Endothelial cell of hepatic sinusoid (primary cell): ENCODE measurements around the gene STRADA.
"Not testable (repeated sequence)": the region's sequence is repeated elsewhere in the genome, so short reads cannot be mapped to it uniquely, and the experiment has no call there.

ENCODE experiments used
- in situ Hi-C: cut with HindIII; loops from 2 replicates; pipeline ENCODE4 v1.10.0; 2017; ENCODE audit warnings: low sequenced_read_pairs

STRADA gene

DNA sequence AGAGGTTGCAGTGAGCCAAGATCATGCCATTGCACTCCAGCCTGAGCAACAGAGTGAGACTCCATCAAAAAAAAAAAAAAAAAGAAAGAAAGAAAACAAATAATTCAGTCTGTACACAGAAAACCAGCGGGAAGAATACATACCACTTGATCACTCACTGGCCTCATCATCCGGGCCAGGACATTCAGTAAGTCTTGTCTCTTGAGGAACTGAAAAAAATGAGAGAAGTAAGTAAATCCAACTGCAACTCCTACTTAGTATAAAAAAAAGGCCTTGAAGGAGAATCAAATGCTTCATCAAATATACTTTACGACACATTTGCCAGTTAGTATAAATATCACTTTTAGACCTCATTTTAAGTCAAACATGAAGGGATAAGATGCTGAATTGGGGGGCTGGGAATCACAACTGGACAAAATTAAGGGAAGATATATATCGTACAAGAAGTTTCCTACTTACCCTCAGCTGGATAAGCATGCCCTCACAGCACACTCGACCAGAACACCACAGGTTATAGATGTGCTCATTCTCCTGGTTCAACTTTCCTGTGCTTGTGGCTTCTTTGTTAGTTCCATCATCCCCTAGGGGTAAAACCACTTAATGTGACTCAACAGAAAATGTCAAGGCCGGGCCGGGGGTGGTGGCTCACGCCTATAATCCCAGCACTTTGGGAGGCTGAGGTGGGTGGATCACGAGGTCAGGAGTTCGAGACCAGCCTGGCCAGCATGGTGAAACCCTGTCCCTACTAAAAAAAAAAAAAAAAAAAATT, 19.4 kb upstream of the STRADA start:
- in situ Hi-C loops, result no loop called here

GRCh38 chr17:63758428-63758827, 16.8 kb upstream of the STRADA start:
- in situ Hi-C loops, result no loop called here

DNA sequence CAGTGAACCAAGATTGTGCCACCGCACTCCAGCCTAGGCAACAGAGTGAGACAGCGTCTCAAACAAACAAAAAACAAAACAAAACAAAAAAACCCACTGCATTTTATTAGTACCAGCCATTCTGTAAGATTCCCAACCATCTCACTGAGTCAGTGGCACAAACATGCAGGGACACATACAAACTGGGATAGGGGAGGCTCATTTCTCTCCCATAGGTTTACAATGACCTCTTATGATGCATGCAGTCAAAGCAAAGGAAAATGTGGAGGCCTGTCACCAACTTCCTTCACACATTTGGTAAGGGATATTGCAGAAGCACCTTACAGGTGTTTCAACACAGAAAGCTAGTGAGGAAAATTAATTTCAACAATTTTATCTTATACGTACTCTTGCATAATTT, 12.4 kb upstream of the STRADA start:
- in situ Hi-C loops, result no loop called here

- in situ Hi-C loops, result no loop called here
Measured at GRCh38 chr17:63753215-63753614, 11.6 kb upstream of the STRADA start.

- in situ Hi-C loops, result no loop called here
Measured at GRCh38 chr17:63752707-63753106, 11.1 kb upstream of the STRADA start.

- in situ Hi-C loops, result no loop called here
Measured at GRCh38 chr17:63751806-63752205, 10.2 kb upstream of the STRADA start.

DNA sequence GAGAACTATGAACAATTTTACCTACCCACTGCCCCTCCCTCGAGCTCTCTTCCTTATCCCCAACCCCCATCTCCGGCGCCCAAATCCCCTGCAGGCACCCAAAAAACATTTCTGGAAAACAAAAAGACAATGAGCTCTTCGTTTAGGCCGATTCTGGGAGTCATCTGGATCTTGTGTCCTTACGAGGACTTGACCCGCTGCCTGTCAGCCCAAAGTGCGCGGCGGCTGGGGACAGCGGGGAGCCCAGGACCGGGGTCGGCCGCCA, 524 bp downstream of the STRADA start:
- in situ Hi-C loops, result no loop called here

GRCh38 chr17:63740464-63741142, 996 bp downstream of the STRADA start:
- in situ Hi-C loops, result no loop called here

DNA sequence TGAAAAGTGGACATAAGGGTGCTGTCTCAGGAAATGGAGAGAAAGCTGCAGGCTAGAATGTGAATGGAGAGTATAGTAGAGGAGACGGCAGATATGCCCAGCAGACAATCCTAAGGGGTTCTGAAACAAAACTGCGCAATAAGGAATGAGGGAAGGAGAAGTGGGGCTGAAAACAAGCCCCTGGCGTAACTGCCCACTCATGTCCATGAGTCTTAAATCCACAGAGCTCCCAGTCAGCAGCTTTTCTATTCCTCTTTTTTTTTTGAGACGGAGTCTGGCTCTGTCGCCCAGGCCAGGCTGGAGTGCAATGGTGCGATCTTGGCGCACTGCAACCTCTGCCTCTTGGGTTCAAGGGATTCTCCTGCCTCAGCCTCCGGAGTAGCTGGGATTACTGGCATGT, 5.9 kb downstream of the STRADA start:
- in situ Hi-C loops, result no loop called here

GRCh38 chr17:63722403-63722802, 19.2 kb downstream of the STRADA start:
- in situ Hi-C loops, result no loop called here

DNA sequence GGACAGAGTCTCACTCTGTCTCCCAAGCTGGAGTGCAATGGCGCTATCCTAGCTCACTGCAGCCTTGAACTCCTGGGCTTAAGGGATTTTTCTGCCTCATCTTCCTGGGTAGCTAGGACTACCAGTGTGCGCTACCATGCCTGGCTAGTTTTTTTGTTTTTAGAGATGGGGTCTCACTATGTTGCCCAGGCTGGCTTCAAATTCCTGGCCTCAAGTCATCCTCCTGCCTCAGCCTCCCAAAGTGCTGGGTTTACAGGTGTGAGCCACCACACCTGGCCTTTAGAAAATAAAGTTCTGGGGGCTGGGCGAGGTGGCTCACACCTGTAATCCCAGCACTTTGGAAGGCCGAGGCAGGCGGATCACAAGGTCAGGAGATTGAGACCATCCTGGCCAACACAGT, 21.4 kb downstream of the STRADA start:
- in situ Hi-C loops, result not testable (repeated sequence)

DNA sequence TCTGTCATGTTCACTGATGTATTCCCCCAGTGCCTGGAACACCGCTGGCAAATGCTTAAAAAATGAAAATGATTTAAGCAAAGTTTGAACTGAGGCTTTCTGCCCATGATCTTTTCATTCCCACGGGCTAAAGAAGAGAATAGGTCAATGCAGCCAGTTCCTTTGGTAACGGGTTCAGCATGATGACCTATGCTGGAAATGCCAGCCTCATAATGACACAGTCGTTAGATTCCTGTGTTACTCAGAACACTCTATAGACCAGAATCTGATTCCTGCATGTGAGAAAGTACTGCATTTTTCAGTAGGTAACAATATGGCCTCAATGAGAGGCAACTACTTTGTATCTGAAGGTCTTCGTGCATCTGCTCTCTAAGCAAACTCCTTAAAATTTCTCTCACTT, 22.6 kb downstream of the STRADA start:
- in situ Hi-C loops, result no loop called here

- in situ Hi-C loops, result no loop called here
Measured at GRCh38 chr17:63716426-63716825, 25.2 kb downstream of the STRADA start.

DNA sequence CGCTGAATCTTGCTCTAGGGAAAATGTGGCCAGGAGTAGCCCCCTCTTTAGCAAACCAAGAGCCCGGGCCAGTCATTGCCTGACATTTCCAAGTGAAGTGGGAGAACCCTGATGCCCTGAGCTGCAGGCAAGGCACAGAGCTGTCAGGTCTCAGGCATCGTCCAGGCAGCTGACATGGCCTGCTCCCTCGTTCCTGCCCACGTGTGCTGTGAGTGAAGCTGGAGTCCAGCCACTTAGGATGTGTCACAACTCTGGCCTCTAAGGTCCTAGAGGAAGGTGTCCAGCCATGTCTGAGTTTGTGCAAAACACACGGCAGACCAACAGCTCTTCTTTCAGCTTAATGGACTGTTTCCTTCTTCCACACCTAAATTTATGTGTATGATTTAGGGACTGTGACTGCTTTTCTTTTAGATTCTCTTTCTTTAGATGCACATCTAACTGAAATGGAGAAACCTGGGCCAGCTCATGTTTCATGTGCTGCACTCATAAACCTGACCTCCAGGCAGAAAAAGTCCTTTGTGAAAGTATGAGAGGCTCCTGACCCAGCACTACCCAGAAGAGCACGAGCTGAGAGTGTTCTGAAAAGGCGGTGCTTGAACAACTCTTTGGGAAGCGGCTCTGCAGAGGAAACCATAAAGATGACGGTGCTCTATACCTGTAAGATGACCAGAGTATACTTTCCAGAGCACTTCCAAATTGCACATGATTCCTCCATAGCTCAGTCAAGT, 26.9 kb downstream of the STRADA start:
- in situ Hi-C loops, result no loop called here

GRCh38 chr17:63709110-63709509, 32.5 kb downstream of the STRADA start:
- in situ Hi-C loops, result no loop called here

DNA sequence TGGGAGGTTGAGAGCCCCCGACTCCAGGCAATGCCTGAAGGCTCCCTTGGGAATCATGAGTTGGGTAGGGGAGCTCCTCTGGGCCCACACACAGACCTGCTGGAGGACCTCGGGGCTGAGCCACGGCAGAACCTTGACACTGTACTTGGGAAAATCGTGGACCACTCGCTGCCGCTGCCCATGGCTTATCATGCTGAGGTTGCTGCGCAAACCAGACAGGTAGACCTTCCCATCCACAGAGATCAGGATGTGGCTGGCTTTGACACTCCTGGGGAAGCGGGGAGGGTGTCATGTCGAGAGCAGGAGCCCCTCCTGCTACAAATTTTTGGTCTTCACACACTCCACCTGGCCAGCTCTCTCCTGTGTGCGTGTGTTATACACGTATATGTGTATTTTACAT, 34.4 kb downstream of the STRADA start:
- in situ Hi-C loops, result no loop called here

GRCh38 chr17:63706336-63707082, 35.1 kb downstream of the STRADA start:
- in situ Hi-C loops, result no loop called here

DNA sequence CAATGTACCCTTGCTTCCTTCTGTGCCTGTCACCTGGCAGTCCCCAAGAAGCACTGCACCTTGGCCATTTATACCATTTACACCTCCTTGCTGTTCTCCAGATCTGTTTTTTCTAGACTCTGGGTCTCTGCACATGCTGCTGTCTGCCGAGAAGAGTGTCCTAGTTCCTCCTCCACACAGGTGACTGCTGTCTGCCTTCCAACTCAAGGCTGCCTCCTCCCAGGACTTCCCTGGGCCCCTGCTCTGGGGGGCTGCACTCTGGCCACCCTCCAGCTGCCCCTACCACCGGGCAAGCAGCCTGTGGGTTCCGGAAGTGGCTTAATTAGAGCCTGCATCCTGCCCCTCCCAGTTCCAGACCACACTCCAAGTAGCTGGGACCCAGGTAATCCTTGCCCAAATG, 35.9 kb downstream of the STRADA start:
- in situ Hi-C loops, result no loop called here

DNA sequence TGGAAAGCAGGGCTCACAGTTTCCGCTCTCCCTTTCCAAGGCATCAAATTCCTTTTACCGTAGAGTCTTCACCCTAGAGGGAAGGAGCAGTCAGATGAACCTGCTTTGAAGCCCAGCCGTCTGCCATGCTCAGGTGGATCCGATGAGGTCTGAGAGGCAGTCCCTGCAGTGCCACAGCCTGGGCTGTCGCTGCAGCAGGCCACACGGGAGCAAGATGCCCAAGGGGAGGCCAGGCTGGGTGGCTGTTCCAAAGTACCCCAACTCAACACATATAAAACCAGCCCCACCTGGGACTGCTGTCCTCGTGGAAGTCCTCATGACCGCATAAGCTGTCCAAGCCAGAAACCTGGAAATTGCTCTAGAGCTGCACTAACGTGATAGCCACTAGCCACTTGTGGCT, 36.8 kb downstream of the STRADA start:
- in situ Hi-C loops, result no loop called here

DNA sequence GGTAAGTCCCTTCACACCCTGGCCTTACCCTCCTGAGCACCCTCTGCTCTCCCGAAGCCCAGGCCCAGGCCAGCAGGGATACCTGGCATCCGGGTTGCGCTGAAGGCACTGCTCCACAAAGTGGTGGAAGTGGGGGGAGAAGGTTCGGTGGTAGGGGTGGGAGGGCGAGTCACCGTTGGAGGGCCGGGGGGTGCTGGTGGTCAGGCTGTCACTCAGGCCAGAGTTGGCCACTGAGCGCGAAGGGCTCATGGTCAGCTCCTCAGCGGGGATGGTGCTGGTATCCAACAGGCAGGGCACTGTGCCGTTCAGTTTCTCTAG, 37.4 kb downstream of the STRADA start:
- in situ Hi-C loops, result no loop called here

DNA sequence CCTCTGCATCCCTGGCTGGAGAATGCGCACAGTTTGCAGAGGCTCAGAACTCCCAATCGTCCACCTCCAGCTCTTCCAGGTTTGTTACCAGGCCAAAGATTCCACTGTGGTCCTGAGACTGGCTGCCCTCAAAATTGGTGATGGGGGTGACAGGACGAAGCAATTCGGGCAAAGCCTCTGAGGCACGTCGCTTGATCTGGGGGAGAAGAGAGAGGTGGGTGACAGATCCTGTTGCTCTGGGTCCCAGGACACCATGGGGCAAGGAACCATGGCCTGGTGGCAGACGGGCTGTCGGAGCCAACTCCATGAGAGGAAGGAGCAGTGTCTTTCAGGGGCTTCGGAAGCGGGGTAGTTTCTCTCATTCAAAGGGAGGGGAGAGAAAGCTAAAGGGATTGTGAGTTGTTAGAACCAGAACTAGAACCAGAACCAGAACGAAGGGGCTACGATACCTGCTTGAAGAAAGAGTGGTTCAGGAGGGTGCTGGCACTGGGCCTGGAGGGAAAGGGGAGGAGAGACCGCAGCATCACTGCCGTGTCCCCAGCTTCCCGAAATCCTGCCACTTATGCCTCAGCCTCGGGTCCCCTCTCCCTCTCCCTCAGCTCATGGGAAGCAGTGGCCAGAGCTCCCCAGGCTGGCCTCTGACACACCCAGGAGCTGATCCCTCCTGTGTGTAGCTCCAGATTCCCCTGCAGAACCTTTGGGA, 37.9 kb downstream of the STRADA start:
- in situ Hi-C loops, result no loop called here
